ENCODE measurements around the gene CD82.

DNA sequence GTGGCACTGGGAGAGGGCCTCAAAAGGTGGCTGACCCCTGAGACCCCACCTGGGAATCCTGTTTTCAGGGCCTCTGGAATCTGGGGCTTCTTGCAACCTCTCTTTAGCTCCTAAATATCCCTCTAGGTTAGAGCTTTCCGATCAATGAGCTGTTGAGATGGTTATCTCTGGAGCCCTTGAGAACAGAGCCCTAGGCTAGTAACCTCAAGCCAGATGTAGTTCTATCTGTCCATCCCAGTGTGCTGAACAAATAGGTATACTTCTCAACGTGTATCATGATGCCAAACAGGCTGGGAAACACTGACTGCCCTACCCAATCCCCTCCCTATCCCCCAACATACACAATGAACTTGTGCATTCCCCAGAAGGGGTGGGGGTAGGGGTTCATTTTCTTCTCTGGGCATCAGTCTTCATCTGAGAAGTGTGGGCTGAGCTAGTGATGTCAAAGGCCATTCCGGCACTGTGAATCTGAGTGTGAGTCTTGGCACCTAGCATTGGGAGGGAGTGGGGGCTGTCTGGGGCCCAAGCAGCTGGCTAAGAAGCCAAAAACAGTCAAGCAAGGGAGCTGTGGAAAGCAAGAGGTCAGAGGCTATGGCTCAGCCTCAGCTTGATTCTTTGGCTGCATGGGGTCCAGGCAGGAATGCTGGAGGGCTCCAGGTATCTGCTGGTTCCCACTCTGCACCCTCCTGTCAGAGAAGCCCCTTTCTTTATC lies 17.3 kb downstream of the CD82 start:
- TF ChIP-seq, protein P1, sequence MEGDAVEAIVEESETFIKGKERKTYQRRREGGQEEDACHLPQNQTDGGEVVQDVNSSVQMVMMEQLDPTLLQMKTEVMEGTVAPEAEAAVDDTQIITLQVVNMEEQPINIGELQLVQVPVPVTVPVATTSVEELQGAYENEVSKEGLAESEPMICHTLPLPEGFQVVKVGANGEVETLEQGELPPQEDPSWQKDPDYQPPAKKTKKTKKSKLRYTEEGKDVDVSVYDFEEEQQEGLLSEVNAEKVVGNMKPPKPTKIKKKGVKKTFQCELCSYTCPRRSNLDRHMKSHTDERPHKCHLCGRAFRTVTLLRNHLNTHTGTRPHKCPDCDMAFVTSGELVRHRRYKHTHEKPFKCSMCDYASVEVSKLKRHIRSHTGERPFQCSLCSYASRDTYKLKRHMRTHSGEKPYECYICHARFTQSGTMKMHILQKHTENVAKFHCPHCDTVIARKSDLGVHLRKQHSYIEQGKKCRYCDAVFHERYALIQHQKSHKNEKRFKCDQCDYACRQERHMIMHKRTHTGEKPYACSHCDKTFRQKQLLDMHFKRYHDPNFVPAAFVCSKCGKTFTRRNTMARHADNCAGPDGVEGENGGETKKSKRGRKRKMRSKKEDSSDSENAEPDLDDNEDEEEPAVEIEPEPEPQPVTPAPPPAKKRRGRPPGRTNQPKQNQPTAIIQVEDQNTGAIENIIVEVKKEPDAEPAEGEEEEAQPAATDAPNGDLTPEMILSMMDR (IDR thresholded peaks at IDR 0.05), result no peak
- TF ChIP-seq SIN3A (IDR thresholded peaks at IDR 0.05; ENCODE audit: borderline replicate concordance, insufficient read depth, low read depth, low read length), result no peak
- TF ChIP-seq POLR2AphosphoS5 (IDR thresholded peaks at IDR 0.05; ENCODE audit: low read depth, low read length), result no peak
- TF ChIP-seq, protein P2, sequence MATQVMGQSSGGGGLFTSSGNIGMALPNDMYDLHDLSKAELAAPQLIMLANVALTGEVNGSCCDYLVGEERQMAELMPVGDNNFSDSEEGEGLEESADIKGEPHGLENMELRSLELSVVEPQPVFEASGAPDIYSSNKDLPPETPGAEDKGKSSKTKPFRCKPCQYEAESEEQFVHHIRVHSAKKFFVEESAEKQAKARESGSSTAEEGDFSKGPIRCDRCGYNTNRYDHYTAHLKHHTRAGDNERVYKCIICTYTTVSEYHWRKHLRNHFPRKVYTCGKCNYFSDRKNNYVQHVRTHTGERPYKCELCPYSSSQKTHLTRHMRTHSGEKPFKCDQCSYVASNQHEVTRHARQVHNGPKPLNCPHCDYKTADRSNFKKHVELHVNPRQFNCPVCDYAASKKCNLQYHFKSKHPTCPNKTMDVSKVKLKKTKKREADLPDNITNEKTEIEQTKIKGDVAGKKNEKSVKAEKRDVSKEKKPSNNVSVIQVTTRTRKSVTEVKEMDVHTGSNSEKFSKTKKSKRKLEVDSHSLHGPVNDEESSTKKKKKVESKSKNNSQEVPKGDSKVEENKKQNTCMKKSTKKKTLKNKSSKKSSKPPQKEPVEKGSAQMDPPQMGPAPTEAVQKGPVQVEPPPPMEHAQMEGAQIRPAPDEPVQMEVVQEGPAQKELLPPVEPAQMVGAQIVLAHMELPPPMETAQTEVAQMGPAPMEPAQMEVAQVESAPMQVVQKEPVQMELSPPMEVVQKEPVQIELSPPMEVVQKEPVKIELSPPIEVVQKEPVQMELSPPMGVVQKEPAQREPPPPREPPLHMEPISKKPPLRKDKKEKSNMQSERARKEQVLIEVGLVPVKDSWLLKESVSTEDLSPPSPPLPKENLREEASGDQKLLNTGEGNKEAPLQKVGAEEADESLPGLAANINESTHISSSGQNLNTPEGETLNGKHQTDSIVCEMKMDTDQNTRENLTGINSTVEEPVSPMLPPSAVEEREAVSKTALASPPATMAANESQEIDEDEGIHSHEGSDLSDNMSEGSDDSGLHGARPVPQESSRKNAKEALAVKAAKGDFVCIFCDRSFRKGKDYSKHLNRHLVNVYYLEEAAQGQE (IDR thresholded peaks at IDR 0.05; ENCODE audit: insufficient read depth in 1 of 2, low read depth in 2 of 2, low read length in 1 of 2), result no peak
